ENCODE data around the gene CRADD.
A peak's percentile ranks its signal among the peaks of the same experiment; 100 is the strongest.

CRADD gene

GRCh38 chr12:93673084-93673483, 4.1 kb upstream of the CRADD start:
- no peak for DNase-seq

GRCh38 chr12:93674386-93674785, 2.8 kb upstream of the CRADD start:
- peak; percentile 13 for DNase-seq

- DNase-seq = peak; percentile 44
These were observed 574 bp upstream of the CRADD start for GRCh38 chr12:93676408-93677194.

GRCh38 chr12:93678779-93679178, 1.6 kb downstream of the CRADD start:
- DNase-seq = no peak

- peak; percentile 42 for DNase-seq
These were observed 2.2 kb downstream of the CRADD start for GRCh38 chr12:93679308-93679925.

GRCh38 chr12:93680006-93680405, 2.8 kb downstream of the CRADD start:
- DNase-seq = no peak

- peak; percentile 29 for DNase-seq
These were observed 5.7 kb downstream of the CRADD start for GRCh38 chr12:93682846-93683261.

GRCh38 chr12:93683410-93683809, 6.2 kb downstream of the CRADD start:
- peak; percentile 16 for DNase-seq

- no peak for DNase-seq
These were observed 7.5 kb downstream of the CRADD start for GRCh38 chr12:93684716-93685115.

GRCh38 chr12:93686572-93687356, 9.6 kb downstream of the CRADD start:
- no peak for DNase-seq

GRCh38 chr12:93689076-93689834, 12.1 kb downstream of the CRADD start:
- DNase-seq = peak; percentile 35

GRCh38 chr12:93696462-93696861, 19.3 kb downstream of the CRADD start:
- no peak for DNase-seq

- DNase-seq = peak; percentile 45
These were observed 21.3 kb downstream of the CRADD start for GRCh38 chr12:93698307-93699092.

- DNase-seq = peak; percentile 31
These were observed 22.3 kb downstream of the CRADD start for GRCh38 chr12:93699271-93700145.

GRCh38 chr12:93702707-93703315, 25.6 kb downstream of the CRADD start:
- no peak for DNase-seq

GRCh38 chr12:93704122-93704521, 26.9 kb downstream of the CRADD start:
- no peak for DNase-seq

GRCh38 chr12:93704625-93705024, 27.4 kb downstream of the CRADD start:
- DNase-seq = no peak

- DNase-seq = no peak
These were observed 28.1 kb downstream of the CRADD start for GRCh38 chr12:93705237-93705636.

GRCh38 chr12:93706387-93706786, 29.2 kb downstream of the CRADD start:
- peak; percentile 35 for DNase-seq

- peak; percentile 80 for DNase-seq
These were observed 29.6 kb downstream of the CRADD start for GRCh38 chr12:93706824-93707223.

GRCh38 chr12:93707836-93708235, 30.7 kb downstream of the CRADD start:
- DNase-seq = peak; percentile 30
